HG03064 (cell line): ENCODE data around the gene OR51G1.

ENCODE experiments used
- ATAC-seq: cut with Tn5 transposase; IDR thresholded peaks from one replicate; pipeline ENCODE4 v1.9.1; 2021; ENCODE audit warnings: low read depth; ENCODE audit not compliant: unreplicated experiment

The OR51G1 gene

GRCh38 chr11:4881188-4881587, 43.0 kb downstream of the OR51G1 start:
- ATAC-seq: no peak
